Ishikawa (cell line): Measurements from ENCODE around the gene CHST11.

Experiments used
- CEBPB ChIP-seq: IDR thresholded peaks from 2 replicates; pipeline ENCODE4 v1.6.1; 2012
- CREB1 ChIP-seq: IDR thresholded peaks from 2 replicates; pipeline ENCODE4 v1.6.1; 2012; ENCODE audit warnings: low read depth
- EGR1 ChIP-seq: IDR thresholded peaks from 2 replicates; pipeline ENCODE4 v1.6.1; 2012
- EP300 ChIP-seq: IDR thresholded peaks from 2 replicates; pipeline ENCODE4 v1.6.1; 2012; ENCODE audit warnings: borderline replicate concordance
- FOXM1 ChIP-seq: IDR thresholded peaks from 2 replicates; pipeline ENCODE4 v1.6.1; 2012; ENCODE audit warnings: low read depth, borderline replicate concordance
- MAX ChIP-seq: IDR thresholded peaks from 2 replicates; pipeline ENCODE4 v1.6.1; 2012
- NFIC ChIP-seq: IDR thresholded peaks from 2 replicates; pipeline ENCODE4 v1.6.1; 2012
- RAD21 ChIP-seq: IDR thresholded peaks from 2 replicates; pipeline ENCODE4 v1.6.1; 2012; ENCODE audit warnings: low read depth
- REST ChIP-seq: IDR thresholded peaks from 2 replicates; pipeline ENCODE4 v1.6.1; 2012; ENCODE audit warnings: low read depth, mild to moderate bottlenecking
- TAF1 ChIP-seq: IDR thresholded peaks from 2 replicates; pipeline ENCODE4 v1.6.1; 2012; ENCODE audit warnings: low read depth, mild to moderate bottlenecking
- TCF12 ChIP-seq: IDR thresholded peaks from 2 replicates; pipeline ENCODE4 v1.6.1; 2012; ENCODE audit warnings: low read depth
- TEAD4 ChIP-seq: IDR thresholded peaks from 2 replicates; pipeline ENCODE4 v1.6.1; 2012
- USF1 ChIP-seq: IDR thresholded peaks from 2 replicates; pipeline ENCODE4 v1.6.1; 2012
- YY1 ChIP-seq: IDR thresholded peaks from 2 replicates; pipeline ENCODE4 v1.6.1; 2012; ENCODE audit warnings: low read depth
- ZBTB7A ChIP-seq: IDR thresholded peaks from 2 replicates; pipeline ENCODE4 v1.6.1; 2012; ENCODE audit warnings: low read depth

The CHST11 gene

GRCh38 chr12:104652358-104652757, 195.6 kb downstream of the CHST11 start:
- TF ChIP-seq ZBTB7A: no peak
- TF ChIP-seq NFIC: no peak
- no peak for TF ChIP-seq EGR1

- TF ChIP-seq MAX: no peak
- no peak for TF ChIP-seq NFIC
- no peak for TF ChIP-seq FOXM1
- TF ChIP-seq REST: no peak
- no peak for TF ChIP-seq CEBPB
Measured at GRCh38 chr12:104652910-104653309, 196.2 kb downstream of the CHST11 start.

- TF ChIP-seq TEAD4 (no peak), YY1 (no peak), EP300 (no peak), FOXM1 (no peak), MAX (no peak), TCF12 (no peak), RAD21 (peak; percentile 35), NFIC (no peak)
Measured at GRCh38 chr12:104653730-104654664, 197.2 kb downstream of the CHST11 start.

- no peak for TF ChIP-seq USF1
- no peak for TF ChIP-seq RAD21
- no peak for TF ChIP-seq REST
- no peak for TF ChIP-seq CREB1
- no peak for TF ChIP-seq EGR1
- no peak for TF ChIP-seq CEBPB
- no peak for TF ChIP-seq YY1
- no peak for TF ChIP-seq ZBTB7A
- TF ChIP-seq TEAD4: no peak
- TF ChIP-seq FOXM1: no peak
- TF ChIP-seq TCF12: no peak
- TF ChIP-seq TAF1: no peak
- no peak for TF ChIP-seq NFIC
- no peak for TF ChIP-seq EP300
Measured at GRCh38 chr12:104654665-104655609, 198.2 kb downstream of the CHST11 start.

- TF ChIP-seq EGR1 (no peak), USF1 (no peak)
Measured at GRCh38 chr12:104656383-104656782, 199.6 kb downstream of the CHST11 start.

GRCh38 chr12:104656921-104657320, 200.2 kb downstream of the CHST11 start:
- TF ChIP-seq MAX (no peak), TCF12 (no peak), RAD21 (no peak), CEBPB (no peak), TAF1 (no peak), CREB1 (no peak), ZBTB7A (no peak), EGR1 (no peak), NFIC (no peak), YY1 (no peak), EP300 (no peak), USF1 (no peak), FOXM1 (no peak), REST (no peak), TEAD4 (no peak)
